ENCODE results near the gene AP3S1. TPM values are rescaled to one million over a fixed set of nuclear protein-coding genes. Genes with fewer than 3 reads are reported as not detected.

The AP3S1 gene
- total and polyA plus RNA-seq, 2 of the 13 experiments (the other 11 are each of a cell fraction or from before 2014, with no cell fraction given): 50.5 to 85.9 TPM

DNA sequence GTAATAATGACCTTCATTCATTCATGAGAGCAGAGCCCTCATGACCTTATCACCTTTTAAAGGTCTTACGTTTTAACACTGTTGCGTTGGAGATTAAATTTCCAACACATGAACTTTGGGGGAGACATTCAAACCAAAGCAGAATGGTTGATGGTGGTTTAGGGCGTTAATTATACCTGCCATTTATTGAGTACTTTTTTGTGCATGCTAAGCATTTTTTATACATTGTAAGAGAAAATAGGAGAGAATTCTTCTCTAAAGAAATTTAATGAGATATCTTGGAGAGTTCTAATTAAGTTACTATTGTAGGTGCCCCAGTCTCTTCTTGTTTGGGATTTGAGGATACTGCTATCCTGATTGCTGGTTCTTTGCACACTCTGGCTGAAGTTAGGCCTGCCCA, 12.4 kb downstream of the AP3S1 start:
- Histone ChIP-seq H3K4me3 (replicated peaks in 1 of 3; ENCODE audit: insufficient read depth in 1 of 3, low read depth in 2 of 3, low read length in 3 of 3) (no peak overlapping the region), H3K4me2 (ENCODE audit: low read depth, low read length) (no peak overlapping the region), H2AFZ (ENCODE audit: low read length) (no peak overlapping the region), H3K79me2 (ENCODE audit: insufficient read depth, low read length) (peaks cover 91% of the 10 kb centered on the region), H3K27ac (ENCODE audit: extremely low read length, insufficient read depth, low read length) (no peak overlapping the region), H3K9me3 (ENCODE audit: low read length) (peaks cover 9% of the 10 kb centered on the region; the same call in 1 of the 2 replicates), H4K20me1 (ENCODE audit: insufficient read depth, low read length) (peaks cover 12% of the 10 kb centered on the region), H3K9ac (ENCODE audit: insufficient read depth, low read depth, low read length) (no peak overlapping the region), H3K4me1 (ENCODE audit: insufficient read depth, low read length) (peaks cover 32% of the 10 kb centered on the region), H3K36me3 (replicated peaks in 1 of 2; ENCODE audit: control insufficient read depth in 1 of 2, insufficient read depth in 2 of 2, low read length in 2 of 2) (no peaks in the 10 kb centered on the region; a peak in 1 of 5 replicates), H3K27me3 (ENCODE audit: control insufficient read depth in 1 of 2, insufficient read depth in 2 of 2, low read length in 2 of 2) (no peaks in the 10 kb centered on the region)
- 96% methylated on average over 3 of the region's 3 CpGs for WGBS (ENCODE audit: low lambda C conversion rate)
- ChIA-PET CTCF (ENCODE audit: low intra/inter-chr PET ratio, low total read pairs) (no interaction called here), POLR2A (no interaction called here)
- DNase-seq (ENCODE audit: low spot score): no peak
- FAIRE-seq: no peak
- TF ChIP-seq ZMYM4 (CRISPR knock-in tag; IDR thresholded peaks at IDR 0.05) (no peak), ZNF784 (CRISPR knock-in tag; IDR thresholded peaks at IDR 0.05; ENCODE audit: borderline replicate concordance) (no peak), MAFF (IDR thresholded peaks at IDR 0.05; ENCODE audit: low read depth, low read length) (peak; percentile 75), MAFK (conservative IDR thresholded peaks at IDR 0.05 in 1 of 2, IDR thresholded peaks at IDR 0.05 in 1 of 2; ENCODE audit: low read length in 2 of 2) (peak; percentile 79 to 87)
- BruUV-seq (replicated peaks): no TSS peak
- intact Hi-C loops (cut with micrococcal nuclease; ENCODE audit: unreplicated experiment): no loop called here
- in situ Hi-C loops (cut with HindIII; ENCODE audit: extremely low pct_ligation_motif_present, low pct_unique_long_range_greater_than_20kb): no loop called here
- ATAC-seq: no peak

DNA sequence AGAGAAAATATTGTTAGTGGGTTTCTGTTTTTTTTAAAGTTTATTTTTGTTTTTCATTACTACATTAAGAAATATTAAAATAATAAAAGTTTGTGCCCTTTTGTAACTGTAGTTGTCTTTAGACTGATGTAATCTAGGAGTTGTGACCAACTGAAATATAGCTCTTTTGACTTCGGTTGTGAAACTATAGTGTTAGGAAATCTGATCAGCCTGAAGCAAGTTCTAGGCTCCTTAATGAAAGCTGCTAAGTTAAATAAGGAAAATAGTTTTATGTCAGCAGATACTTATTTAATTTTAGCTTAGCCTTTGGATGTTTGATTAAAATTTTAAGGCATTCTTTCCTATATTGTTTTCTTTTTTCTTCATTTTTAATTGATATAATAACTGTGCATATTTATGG, 14.2 kb downstream of the AP3S1 start:
- no peak for FAIRE-seq

More for the DNA sequence above, 14.2 kb downstream of the AP3S1 start:
- Histone ChIP-seq H3K9me3 (ENCODE audit: low read length) (peaks cover 9% of the 10 kb centered on the region; the same call in 1 of the 2 replicates), H3K4me3 (replicated peaks in 1 of 3; ENCODE audit: insufficient read depth in 1 of 3, low read depth in 2 of 3, low read length in 3 of 3) (no peak overlapping the region), H4K20me1 (ENCODE audit: insufficient read depth, low read length) (peaks cover 8% of the 10 kb centered on the region; the same call in 1 of the 2 replicates), H3K79me2 (ENCODE audit: insufficient read depth, low read length) (peaks cover 90% of the 10 kb centered on the region), H2AFZ (ENCODE audit: low read length) (no peak overlapping the region), H3K27ac (ENCODE audit: extremely low read length, insufficient read depth, low read length) (no peak overlapping the region), H3K36me3 (replicated peaks in 1 of 2; ENCODE audit: control insufficient read depth in 1 of 2, insufficient read depth in 2 of 2, low read length in 2 of 2) (no peaks in the 10 kb centered on the region; a peak in 1 of 5 replicates), H3K27me3 (ENCODE audit: control insufficient read depth in 1 of 2, insufficient read depth in 2 of 2, low read length in 2 of 2) (no peaks in the 10 kb centered on the region), H3K9ac (ENCODE audit: insufficient read depth, low read depth, low read length) (no peak overlapping the region), H3K4me1 (ENCODE audit: insufficient read depth, low read length) (peaks cover 18% of the 10 kb centered on the region), H3K4me2 (ENCODE audit: low read depth, low read length) (no peak overlapping the region)
- POLR2A ChIA-PET: no interaction called here
- no TSS peak for BruUV-seq (replicated peaks)
- in situ Hi-C loops (cut with HindIII; ENCODE audit: extremely low pct_ligation_motif_present, low pct_unique_long_range_greater_than_20kb): no loop called here
- WGBS (ENCODE audit: low lambda C conversion rate): 90% methylated on average over 1 of the region's 1 CpG
- no peak for TF ChIP-seq ZNF75D (CRISPR knock-in tag; IDR thresholded peaks at IDR 0.05; ENCODE audit: borderline replicate concordance)
- TF ChIP-seq CEBPB (IDR thresholded peaks at IDR 0.05; ENCODE audit: borderline replicate concordance, low read depth, low read length): peak; percentile 13; the same call in 1 of the 2 replicates
- CTCF ChIA-PET (ENCODE audit: low intra/inter-chr PET ratio, low total read pairs): no interaction called here
- DNase-seq (ENCODE audit: low spot score) (no peak), ATAC-seq (no peak)
- intact Hi-C loops (cut with micrococcal nuclease; ENCODE audit: unreplicated experiment): no loop called here

Measured in HepG2 (cell line).